ENCODE data around the gene TMEM240. TPM values are rescaled to one million over a fixed set of nuclear protein-coding genes. Genes with fewer than 3 reads are reported as not detected.

The TMEM240 gene
- total RNA-seq, 1 donor from 2014 or later: 0.53 TPM

GRCh38 chr1:1550591-1551432 lies 10.4 kb upstream of the TMEM240 start:
- no peak for TF ChIP-seq CTCF (IDR thresholded peaks at IDR 0.05; ENCODE audit: insufficient read depth, low read length, severe bottlenecking)
- Histone ChIP-seq H3K27me3 (ENCODE audit: control insufficient read depth, insufficient read depth, low read length) (no peaks in the 10 kb centered on the region), H3K36me3 (ENCODE audit: control insufficient read depth, insufficient read depth, low read length) (peaks cover 3% of the 10 kb centered on the region), H3K4me3 (ENCODE audit: low read depth, low read length) (no peak overlapping the region)
- no peak for FAIRE-seq
- no peak for DNase-seq (ENCODE audit: low read depth)

GRCh38 chr1:1550087-1550486 lies 9.7 kb upstream of the TMEM240 start:
- no peak overlapping the region for H3K4me3 ChIP-seq (ENCODE audit: low read depth, low read length)
- FAIRE-seq (no peak), DNase-seq (ENCODE audit: low read depth) (no peak)
- H3K36me3 ChIP-seq (ENCODE audit: control insufficient read depth, insufficient read depth, low read length): peaks cover 3% of the 10 kb centered on the region
- no peaks in the 10 kb centered on the region for H3K27me3 ChIP-seq (ENCODE audit: control insufficient read depth, insufficient read depth, low read length)
- TF ChIP-seq CTCF (IDR thresholded peaks at IDR 0.05; ENCODE audit: insufficient read depth, low read length, severe bottlenecking): no peak

- Histone ChIP-seq H3K36me3 (ENCODE audit: control insufficient read depth, insufficient read depth, low read length) (peaks cover 3% of the 10 kb centered on the region), H3K4me3 (ENCODE audit: low read depth, low read length) (no peak overlapping the region), H3K27me3 (ENCODE audit: control insufficient read depth, insufficient read depth, low read length) (no peaks in the 10 kb centered on the region)
- TF ChIP-seq CTCF (IDR thresholded peaks at IDR 0.05; ENCODE audit: insufficient read depth, low read length, severe bottlenecking): no peak
- DNase-seq (ENCODE audit: low read depth): no peak
- no peak for FAIRE-seq
These were observed 8.2 kb upstream of the TMEM240 start for GRCh38 chr1:1548591-1548990.

- FAIRE-seq (no peak), DNase-seq (ENCODE audit: low read depth) (no peak)
- no peak overlapping the region for H3K4me3 ChIP-seq (ENCODE audit: low read depth, low read length)
- no peaks in the 10 kb centered on the region for H3K27me3 ChIP-seq (ENCODE audit: control insufficient read depth, insufficient read depth, low read length)
- H3K36me3 ChIP-seq (ENCODE audit: control insufficient read depth, insufficient read depth, low read length): peaks cover 8% of the 10 kb centered on the region
- TF ChIP-seq CTCF (IDR thresholded peaks at IDR 0.05; ENCODE audit: insufficient read depth, low read length, severe bottlenecking): no peak
These were observed 7.1 kb upstream of the TMEM240 start for GRCh38 chr1:1547476-1547875.

GRCh38 chr1:1547011-1547410 lies 6.6 kb upstream of the TMEM240 start:
- no peak overlapping the region for H3K4me3 ChIP-seq (ENCODE audit: low read depth, low read length)
- TF ChIP-seq CTCF (IDR thresholded peaks at IDR 0.05; ENCODE audit: insufficient read depth, low read length, severe bottlenecking): no peak
- no peaks in the 10 kb centered on the region for H3K27me3 ChIP-seq (ENCODE audit: control insufficient read depth, insufficient read depth, low read length)
- DNase-seq (ENCODE audit: low read depth) (no peak), FAIRE-seq (no peak)
- peaks cover 9% of the 10 kb centered on the region for H3K36me3 ChIP-seq (ENCODE audit: control insufficient read depth, insufficient read depth, low read length)

All from bronchial epithelial cell (primary cell).